ENCODE measurements around the gene GABARAP. TPM values are rescaled to one million over a fixed set of nuclear protein-coding genes. Genes with fewer than 3 reads are reported as not detected.

The GABARAP gene
- total RNA-seq, 1 experiment from 2014 or later = 301 TPM

DNA sequence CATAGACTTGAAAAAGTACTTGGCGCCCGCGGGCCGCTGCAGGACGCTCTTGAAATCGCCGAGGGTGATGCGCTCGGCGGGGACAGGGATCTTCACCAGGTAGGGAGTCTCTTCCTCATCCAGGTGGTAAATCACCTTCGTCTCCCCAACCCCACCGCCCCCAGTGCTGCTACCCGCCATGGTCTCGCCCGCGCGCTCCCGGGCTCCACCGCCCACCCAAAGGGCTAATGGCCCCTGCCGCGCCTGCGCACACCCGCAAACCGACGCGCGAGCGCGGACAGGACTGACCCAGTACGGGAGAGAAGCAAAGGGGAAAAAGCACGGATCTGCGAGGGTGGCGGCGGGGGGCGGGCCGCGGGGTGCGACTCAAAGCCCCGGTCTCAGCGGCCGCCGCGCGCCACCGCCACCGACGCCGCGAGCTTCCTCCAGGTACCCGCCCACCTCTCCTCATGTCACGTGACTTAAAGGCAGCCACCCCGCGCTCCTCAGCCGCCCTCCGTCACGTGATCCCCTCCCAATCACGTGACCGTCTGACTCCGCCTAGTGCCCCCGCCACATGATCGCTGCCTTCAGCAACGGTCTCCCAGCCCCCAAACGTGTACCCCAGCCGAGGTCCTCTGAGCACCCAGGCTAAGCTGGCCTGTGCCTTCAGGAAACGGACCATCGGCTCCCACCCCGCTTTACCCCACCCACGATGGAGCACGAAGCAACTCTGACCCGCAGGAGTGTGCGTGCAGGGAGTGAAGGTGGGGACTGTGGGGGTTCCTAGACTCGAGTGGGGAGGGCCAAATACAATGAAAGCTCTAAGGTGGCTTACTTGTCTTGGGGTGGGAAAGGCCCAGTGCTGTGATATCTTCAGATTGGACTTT lies 7.9 kb downstream of the GABARAP start, which contains the start of gene DVL2:
Gene DVL2 (minus strand): TSS at position 435 of the 869 bp plus-strand sequence. CDS start 255 bp downstream, at position 180.
- H3K9ac ChIP-seq (ENCODE audit: low read length) = peak within 1 kb of the TSS; percentile 99
- H3K9me3 ChIP-seq (ENCODE audit: low read length) = no peaks in the 10 kb centered on the region
- H3K27me3 ChIP-seq (ENCODE audit: low read length) = no peaks in the 10 kb centered on the region
- peak within 1 kb of the TSS; percentile 98 for H3K4me2 ChIP-seq (ENCODE audit: low read depth, low read length, poor library complexity, severe bottlenecking)
- peaks cover 26% of the 10 kb centered on the region; the same call in 1 of the 2 replicates for H3K36me3 ChIP-seq (ENCODE audit: insufficient read depth, low read length)
- peaks cover 67% of the 10 kb centered on the region for H3K79me2 ChIP-seq (ENCODE audit: low read length)
- peak within 1 kb of the TSS; percentile 65; the same call in 1 of the 2 replicates for H2AFZ ChIP-seq (ENCODE audit: low read length)
- H3K4me3 ChIP-seq (ENCODE audit: low read length) = peak within 1 kb of the TSS; percentile 99
- peak within 1 kb of the TSS; percentile 69 for H3K27ac ChIP-seq (ENCODE audit: low read length)
- DNase-seq = peak; percentile 98
- H4K20me1 ChIP-seq (ENCODE audit: insufficient read depth, low read depth, low read length) = peaks cover 17% of the 10 kb centered on the region; the same call in 1 of the 2 replicates
- H3K9me2 ChIP-seq (replicated peaks; ENCODE audit: insufficient read depth, low read length) = no peaks in the 10 kb centered on the region
- H3K4me1 ChIP-seq (ENCODE audit: low read length) = peaks cover 49% of the 10 kb centered on the region

DNA sequence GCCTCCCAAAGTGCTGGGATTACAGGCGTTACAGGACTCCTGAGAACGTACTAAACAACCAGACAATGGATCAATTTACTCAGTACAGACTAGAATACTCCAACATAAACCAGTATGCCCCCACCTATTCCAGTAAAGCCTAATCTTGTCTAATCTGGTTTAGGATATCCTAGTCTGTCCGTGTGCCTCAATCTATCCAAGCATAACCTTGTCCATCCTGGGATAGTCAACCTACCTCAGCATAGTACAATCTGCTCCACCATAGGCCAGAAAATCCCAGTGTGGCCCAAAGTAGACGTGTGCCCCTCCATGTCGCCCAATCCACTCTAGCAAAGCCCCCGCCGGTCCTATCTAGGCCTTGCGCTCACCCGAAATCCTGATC lies 8.6 kb downstream of the GABARAP start:
- DNase-seq = no peak

DNA sequence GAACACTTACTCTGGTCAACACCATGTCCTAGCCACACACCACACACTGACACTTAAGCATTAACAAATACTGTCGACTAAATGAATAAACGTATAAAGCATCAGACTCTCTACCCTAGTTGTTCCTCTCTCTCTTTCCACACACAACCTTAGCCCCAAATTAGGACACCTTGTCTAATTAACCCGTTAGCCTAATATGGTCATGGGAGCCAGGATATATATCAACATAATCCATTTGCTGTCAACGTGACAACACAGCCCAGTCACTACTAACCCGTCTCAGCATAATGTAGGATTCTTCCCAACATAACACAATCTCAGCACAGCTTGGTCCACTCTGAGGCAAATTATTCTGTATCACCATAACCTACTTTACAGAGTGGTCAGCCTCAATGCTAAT lies 10.1 kb downstream of the GABARAP start:
- H3K4me1 ChIP-seq (ENCODE audit: low read length) = peaks cover 43% of the 10 kb centered on the region
- H3K79me2 ChIP-seq (ENCODE audit: low read length) = peaks cover 54% of the 10 kb centered on the region
- H2AFZ ChIP-seq (ENCODE audit: low read length) = no peak overlapping the region
- no peak overlapping the region for H3K27ac ChIP-seq (ENCODE audit: low read length)
- H3K4me2 ChIP-seq (ENCODE audit: low read depth, low read length, poor library complexity, severe bottlenecking) = peak overlapping the region; percentile 98
- peak overlapping the region; percentile 18; the same call in 1 of the 2 replicates for H3K9ac ChIP-seq (ENCODE audit: low read length)
- DNase-seq = no peak
- H3K9me3 ChIP-seq (ENCODE audit: low read length) = no peaks in the 10 kb centered on the region
- peaks cover 25% of the 10 kb centered on the region; the same call in 1 of the 2 replicates for H3K36me3 ChIP-seq (ENCODE audit: insufficient read depth, low read length)
- no peaks in the 10 kb centered on the region for H3K9me2 ChIP-seq (replicated peaks; ENCODE audit: insufficient read depth, low read length)
- H3K4me3 ChIP-seq (ENCODE audit: low read length) = peak overlapping the region; percentile 99
- no peaks in the 10 kb centered on the region for H3K27me3 ChIP-seq (ENCODE audit: low read length)
- H4K20me1 ChIP-seq (ENCODE audit: insufficient read depth, low read depth, low read length) = peaks cover 12% of the 10 kb centered on the region; the same call in 1 of the 2 replicates

More for the DNA sequence above, 8.6 kb downstream of the GABARAP start:
- Histone ChIP-seq H3K4me1 (ENCODE audit: low read length) (peaks cover 49% of the 10 kb centered on the region), H3K4me3 (ENCODE audit: low read length) (peak overlapping the region; percentile 99), H3K9me2 (replicated peaks; ENCODE audit: insufficient read depth, low read length) (no peaks in the 10 kb centered on the region), H3K9me3 (ENCODE audit: low read length) (no peaks in the 10 kb centered on the region), H3K79me2 (ENCODE audit: low read length) (peaks cover 61% of the 10 kb centered on the region), H3K9ac (ENCODE audit: low read length) (peak overlapping the region; percentile 99), H3K27me3 (ENCODE audit: low read length) (no peaks in the 10 kb centered on the region), H2AFZ (ENCODE audit: low read length) (no peak overlapping the region), H3K27ac (ENCODE audit: low read length) (peak overlapping the region; percentile 69), H4K20me1 (ENCODE audit: insufficient read depth, low read depth, low read length) (peaks cover 17% of the 10 kb centered on the region; the same call in 1 of the 2 replicates), H3K4me2 (ENCODE audit: low read depth, low read length, poor library complexity, severe bottlenecking) (peak overlapping the region; percentile 98), H3K36me3 (ENCODE audit: insufficient read depth, low read length) (peaks cover 26% of the 10 kb centered on the region; the same call in 1 of the 2 replicates)

DNA sequence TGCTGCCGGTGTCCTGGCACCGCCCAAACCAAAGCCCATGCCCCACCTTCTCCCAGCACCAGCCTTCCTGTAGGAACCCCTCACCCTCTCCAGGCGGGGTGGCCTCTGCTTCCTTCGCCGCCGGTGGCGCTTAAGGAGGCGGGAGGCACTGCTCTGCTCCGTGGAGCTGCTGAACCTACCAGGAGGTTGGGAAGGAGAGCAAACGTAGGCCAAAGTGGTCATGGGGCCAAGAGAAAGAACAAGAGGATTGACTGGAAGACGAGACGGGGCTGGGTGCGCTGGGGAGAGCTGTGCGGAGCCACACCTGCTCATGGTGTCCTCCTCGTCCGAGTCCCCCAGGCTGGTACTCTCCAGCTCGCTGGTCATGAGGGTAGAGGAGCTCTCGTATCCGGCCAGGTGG lies 12.7 kb downstream of the GABARAP start:
- Histone ChIP-seq H3K9ac (ENCODE audit: low read length) (no peak overlapping the region), H2AFZ (ENCODE audit: low read length) (no peak overlapping the region), H3K4me1 (ENCODE audit: low read length) (peaks cover 17% of the 10 kb centered on the region), H3K4me2 (ENCODE audit: low read depth, low read length, poor library complexity, severe bottlenecking) (no peak overlapping the region), H3K27ac (ENCODE audit: low read length) (no peak overlapping the region), H3K4me3 (ENCODE audit: low read length) (no peak overlapping the region), H4K20me1 (ENCODE audit: insufficient read depth, low read depth, low read length) (peaks cover 5% of the 10 kb centered on the region; the same call in 1 of the 2 replicates), H3K79me2 (ENCODE audit: low read length) (peaks cover 49% of the 10 kb centered on the region), H3K27me3 (ENCODE audit: low read length) (no peaks in the 10 kb centered on the region), H3K9me3 (ENCODE audit: low read length) (no peaks in the 10 kb centered on the region), H3K36me3 (ENCODE audit: insufficient read depth, low read length) (peaks cover 19% of the 10 kb centered on the region), H3K9me2 (replicated peaks; ENCODE audit: insufficient read depth, low read length) (no peaks in the 10 kb centered on the region)
- no peak for DNase-seq

DNA sequence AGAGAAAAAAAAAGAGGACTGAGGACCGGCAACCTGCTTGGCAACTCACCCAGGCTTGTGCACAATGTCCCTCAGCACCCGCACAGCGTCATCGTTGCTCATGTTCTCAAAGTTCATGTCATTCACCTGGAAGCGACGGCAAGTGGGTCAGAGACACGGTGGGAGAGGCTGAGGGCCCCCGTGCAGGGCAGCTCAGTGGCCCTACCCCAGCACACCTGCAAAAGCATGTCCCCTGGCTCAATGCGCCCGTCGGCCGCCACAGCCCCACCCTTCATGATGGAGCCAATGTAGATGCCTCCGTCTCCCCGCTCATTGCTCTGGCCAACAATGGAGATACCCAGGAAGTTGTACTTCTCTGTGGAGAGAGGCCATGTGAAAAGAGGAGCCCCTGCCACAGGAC lies 13.3 kb downstream of the GABARAP start:
- Histone ChIP-seq H3K9me2 (replicated peaks; ENCODE audit: insufficient read depth, low read length) (no peaks in the 10 kb centered on the region), H4K20me1 (ENCODE audit: insufficient read depth, low read depth, low read length) (peaks cover 5% of the 10 kb centered on the region; the same call in 1 of the 2 replicates), H3K9me3 (ENCODE audit: low read length) (no peaks in the 10 kb centered on the region), H3K27ac (ENCODE audit: low read length) (no peak overlapping the region), H3K4me1 (ENCODE audit: low read length) (peaks cover 17% of the 10 kb centered on the region), H2AFZ (ENCODE audit: low read length) (no peak overlapping the region), H3K4me3 (ENCODE audit: low read length) (no peak overlapping the region), H3K4me2 (ENCODE audit: low read depth, low read length, poor library complexity, severe bottlenecking) (no peak overlapping the region), H3K27me3 (ENCODE audit: low read length) (no peaks in the 10 kb centered on the region), H3K9ac (ENCODE audit: low read length) (no peak overlapping the region), H3K79me2 (ENCODE audit: low read length) (peaks cover 46% of the 10 kb centered on the region), H3K36me3 (ENCODE audit: insufficient read depth, low read length) (peaks cover 19% of the 10 kb centered on the region)
- DNase-seq = no peak

DNA sequence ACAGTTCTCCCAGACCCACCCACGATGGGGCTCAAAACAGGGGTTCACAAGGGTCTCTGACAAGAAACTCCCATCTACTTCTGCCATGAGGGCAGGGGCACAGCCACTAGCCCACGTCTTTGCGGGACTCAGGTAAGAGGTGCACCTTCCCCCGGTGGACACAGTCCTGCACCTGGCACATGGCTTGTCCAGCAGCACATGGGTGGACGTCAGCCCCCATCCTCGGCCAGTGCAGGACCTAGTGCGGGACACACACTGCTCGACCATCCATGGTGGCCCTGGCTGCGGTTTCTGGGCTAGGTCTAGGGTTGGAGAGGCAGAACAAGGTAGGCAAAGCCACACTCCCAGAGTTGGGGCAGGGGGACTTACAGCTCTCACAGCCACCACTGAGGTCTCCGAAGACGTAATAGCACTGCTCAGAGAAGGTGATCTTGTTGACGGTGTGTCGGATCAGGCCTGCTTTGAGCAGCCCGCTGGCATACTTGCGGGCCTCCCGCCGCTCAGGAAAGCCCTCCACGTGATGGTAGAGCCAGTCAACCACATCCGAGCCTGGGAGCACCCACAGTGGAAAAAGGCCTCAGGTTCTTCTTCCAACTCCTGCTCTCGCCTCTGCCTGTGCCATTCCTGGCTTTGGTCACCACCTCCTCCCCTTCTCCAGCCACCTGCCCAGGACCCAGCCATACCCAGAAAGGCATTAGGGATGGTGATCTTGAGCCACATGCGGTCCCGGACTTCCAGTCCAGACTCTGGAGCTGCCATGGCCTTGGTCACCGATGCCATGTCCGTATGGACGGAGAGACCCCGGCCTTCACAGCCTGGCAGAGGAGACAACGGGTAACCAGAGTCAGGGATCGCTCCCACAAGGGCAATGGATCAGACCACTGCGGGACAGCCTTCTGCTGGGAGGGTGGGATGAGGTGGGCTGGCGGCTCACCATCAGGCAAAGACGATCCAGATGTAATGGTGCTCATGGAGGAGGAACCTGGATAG lies 15.2 kb downstream of the GABARAP start:
- Histone ChIP-seq H3K36me3 (ENCODE audit: insufficient read depth, low read length) (peaks cover 27% of the 10 kb centered on the region), H3K27me3 (ENCODE audit: low read length) (no peaks in the 10 kb centered on the region), H3K9me3 (ENCODE audit: low read length) (no peaks in the 10 kb centered on the region), H3K9me2 (replicated peaks; ENCODE audit: insufficient read depth, low read length) (no peaks in the 10 kb centered on the region), H4K20me1 (ENCODE audit: insufficient read depth, low read depth, low read length) (peaks cover 4% of the 10 kb centered on the region; the same call in 1 of the 2 replicates), H3K4me3 (ENCODE audit: low read length) (no peak overlapping the region), H3K79me2 (ENCODE audit: low read length) (peaks cover 27% of the 10 kb centered on the region), H3K27ac (ENCODE audit: low read length) (no peak overlapping the region), H3K4me1 (ENCODE audit: low read length) (peaks cover 18% of the 10 kb centered on the region), H2AFZ (ENCODE audit: low read length) (no peak overlapping the region), H3K4me2 (ENCODE audit: low read depth, low read length, poor library complexity, severe bottlenecking) (no peak overlapping the region), H3K9ac (ENCODE audit: low read length) (no peak overlapping the region)
- no peak for DNase-seq

DNA sequence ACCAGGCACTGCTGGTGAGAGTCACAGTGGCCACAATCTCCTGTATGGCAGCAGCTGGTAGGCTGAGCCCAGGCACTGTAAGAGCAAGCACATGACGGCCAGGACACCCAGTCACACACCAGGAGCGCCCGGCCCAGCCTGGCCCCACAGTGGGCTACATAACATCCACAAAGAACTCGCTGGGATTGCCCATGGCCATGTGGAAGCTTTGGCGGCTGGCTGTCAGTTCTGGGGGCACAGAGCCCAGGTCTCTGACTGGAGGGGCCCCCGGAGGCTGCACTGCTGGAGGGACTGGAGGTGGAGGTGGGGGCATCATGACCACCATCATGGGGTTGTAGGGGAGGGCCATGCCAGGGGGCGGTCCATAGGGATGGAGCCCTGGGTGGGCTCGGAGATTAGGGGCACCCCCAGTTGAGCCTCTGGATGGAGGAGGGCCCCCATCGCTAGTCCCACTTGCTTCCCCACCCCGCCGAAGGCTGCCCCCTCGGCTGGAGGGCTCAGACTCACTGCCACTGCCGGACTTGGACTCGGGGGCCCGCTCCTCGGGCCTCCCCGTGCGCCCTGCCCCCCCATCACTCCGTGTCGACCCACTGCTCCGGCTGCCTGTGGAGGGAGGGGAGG lies 16.4 kb downstream of the GABARAP start:
- Histone ChIP-seq H3K27ac (ENCODE audit: low read length) (no peak overlapping the region), H3K27me3 (ENCODE audit: low read length) (no peaks in the 10 kb centered on the region), H3K9me3 (ENCODE audit: low read length) (no peaks in the 10 kb centered on the region), H3K9ac (ENCODE audit: low read length) (no peak overlapping the region), H3K9me2 (replicated peaks; ENCODE audit: insufficient read depth, low read length) (no peaks in the 10 kb centered on the region), H3K4me1 (ENCODE audit: low read length) (peaks cover 27% of the 10 kb centered on the region), H4K20me1 (ENCODE audit: insufficient read depth, low read depth, low read length) (peaks cover 7% of the 10 kb centered on the region; the same call in 1 of the 2 replicates), H2AFZ (ENCODE audit: low read length) (no peak overlapping the region), H3K79me2 (ENCODE audit: low read length) (peaks cover 15% of the 10 kb centered on the region), H3K4me3 (ENCODE audit: low read length) (no peak overlapping the region), H3K36me3 (ENCODE audit: insufficient read depth, low read length) (peaks cover 26% of the 10 kb centered on the region), H3K4me2 (ENCODE audit: low read depth, low read length, poor library complexity, severe bottlenecking) (no peak overlapping the region)
- DNase-seq = no peak
